Activated CD4-positive, alpha-beta T cell treated with anti-CD3 and anti-CD28 coated beads, Interleukin-2, amount 50 U/mL, for 24 hours (primary cell): ENCODE measurements around the gene KMT2B.

Experiments used
- DNase-seq, 2 donors: peaks; one replicate each; pipeline ENCODE4 v3.0.0-alpha.2; 2020; ENCODE audit warnings: low read depth in 1 of 2, low spot score in 1 of 2

The KMT2B gene

GRCh38 chr19:35741203-35741515, 23.4 kb downstream of the KMT2B start:
- no peak for DNase-seq

DNA sequence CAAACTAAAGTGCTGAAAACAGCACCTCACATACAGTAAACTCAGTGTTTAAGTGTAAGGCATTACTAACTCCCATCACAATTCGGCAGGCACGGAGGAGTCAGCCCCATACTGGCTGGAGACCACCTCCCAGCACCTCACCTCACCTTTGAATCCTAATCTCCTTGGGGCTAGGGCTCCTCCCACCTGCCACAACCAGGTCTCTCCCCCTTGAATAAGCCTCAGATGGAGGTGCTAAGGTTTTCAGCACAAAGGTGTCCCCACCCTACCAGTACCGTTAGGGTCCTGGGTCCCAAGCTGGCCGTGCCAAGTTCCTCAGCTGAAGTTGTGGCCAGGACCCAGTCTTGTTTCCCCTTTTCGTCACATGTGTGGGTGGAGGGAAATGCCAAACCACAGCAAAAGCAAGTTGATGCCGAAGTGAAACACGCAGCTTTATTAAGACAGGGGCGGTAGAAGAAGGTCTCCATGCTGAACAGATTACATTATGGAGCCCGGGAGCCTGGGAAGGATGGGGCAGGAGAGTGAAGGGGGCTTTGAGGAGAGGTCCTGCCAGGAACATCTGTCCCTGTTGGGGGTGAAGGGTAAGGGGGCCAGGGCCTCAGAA, 24.4 kb downstream of the KMT2B start, which contains the start of gene IGFLR1:
IGFLR1 (minus strand) TSS at position 332 of the 604 bp plus-strand sequence. CDS start 1,272 bp downstream, outside the sequence.
- DNase-seq: peak in 1 of 2 donors; percentile 85

DNA sequence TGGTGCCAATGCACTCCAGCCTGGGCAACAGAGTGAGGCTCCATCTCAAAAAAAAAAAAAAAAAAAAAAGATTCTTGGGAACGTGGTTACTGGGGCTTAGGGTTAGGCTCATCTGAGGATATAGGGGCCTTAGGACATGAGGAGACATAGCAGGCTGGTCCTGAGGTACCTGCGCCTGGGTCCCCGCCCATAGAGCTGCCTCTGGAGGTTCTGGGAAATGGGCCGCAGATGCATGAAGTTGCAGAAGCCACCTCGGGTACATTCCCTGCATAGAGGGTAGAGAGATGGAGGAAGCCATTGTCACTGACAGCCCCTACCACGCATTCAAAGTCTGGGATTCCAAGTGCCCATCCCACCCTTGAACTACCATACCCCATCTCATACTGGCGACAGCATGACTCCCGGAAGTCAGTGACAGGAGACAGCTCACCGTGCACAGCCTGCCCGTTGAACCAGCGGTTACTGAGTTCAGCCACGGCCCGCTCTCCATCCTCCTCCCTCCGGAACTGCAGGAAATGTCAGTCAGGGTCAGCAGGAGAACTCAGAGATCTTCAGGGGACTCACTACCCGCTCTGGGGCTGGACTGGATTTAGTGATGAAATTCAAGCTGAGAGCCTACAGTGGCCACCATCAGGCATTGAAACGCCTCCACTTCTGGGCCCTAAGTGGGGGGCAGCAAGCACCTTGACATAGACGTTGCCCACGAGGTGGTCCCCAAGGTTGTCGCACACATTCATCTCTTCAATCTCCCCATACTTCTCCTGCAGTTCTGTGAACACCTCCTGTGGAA, 26.0 kb downstream of the KMT2B start:
- DNase-seq: no peak

DNA sequence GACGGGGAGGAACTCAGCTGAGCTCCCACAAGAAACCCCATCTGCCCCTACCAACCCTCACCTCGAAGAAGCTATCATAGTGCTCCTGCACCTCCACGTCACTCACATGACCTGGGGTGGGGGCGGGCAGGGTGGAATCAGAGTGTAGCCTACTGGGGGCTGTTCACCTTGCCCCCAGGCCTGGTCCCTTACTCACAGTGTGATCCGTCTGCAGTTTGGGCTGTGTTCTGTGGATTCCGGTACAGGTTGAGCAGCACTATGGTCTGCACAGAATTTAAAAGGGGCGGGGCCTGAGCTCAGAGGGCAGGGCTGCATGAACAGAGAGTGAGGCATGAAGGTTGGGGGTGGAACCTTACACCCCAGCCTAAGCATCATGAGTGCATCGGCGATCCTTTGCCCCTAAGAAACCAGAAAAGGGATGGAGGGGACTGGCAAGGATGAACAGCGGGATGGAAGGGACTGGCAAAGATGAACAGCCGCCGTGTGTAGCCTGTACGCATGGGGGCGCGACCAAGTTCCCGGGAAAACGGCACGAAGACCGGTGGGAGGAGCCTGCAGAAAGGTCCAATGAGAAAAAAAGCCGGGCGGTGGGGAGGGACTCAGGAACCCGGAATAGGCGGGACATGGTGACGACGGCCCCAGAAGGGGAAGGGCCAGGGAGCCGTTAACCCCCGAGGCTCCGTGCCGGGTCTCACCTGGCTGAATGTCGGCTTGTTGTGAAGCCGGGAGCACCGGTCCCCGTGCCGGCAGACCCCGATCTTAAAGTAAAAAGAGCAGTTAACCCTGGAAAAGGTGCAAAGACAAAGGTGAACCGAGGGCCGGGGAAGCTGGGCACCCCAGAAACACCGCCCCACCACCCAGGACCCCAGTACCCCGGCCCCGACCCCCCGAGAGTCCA, 26.9 kb downstream of the KMT2B start:
- peak; percentile 81 to 94 for DNase-seq

DNA sequence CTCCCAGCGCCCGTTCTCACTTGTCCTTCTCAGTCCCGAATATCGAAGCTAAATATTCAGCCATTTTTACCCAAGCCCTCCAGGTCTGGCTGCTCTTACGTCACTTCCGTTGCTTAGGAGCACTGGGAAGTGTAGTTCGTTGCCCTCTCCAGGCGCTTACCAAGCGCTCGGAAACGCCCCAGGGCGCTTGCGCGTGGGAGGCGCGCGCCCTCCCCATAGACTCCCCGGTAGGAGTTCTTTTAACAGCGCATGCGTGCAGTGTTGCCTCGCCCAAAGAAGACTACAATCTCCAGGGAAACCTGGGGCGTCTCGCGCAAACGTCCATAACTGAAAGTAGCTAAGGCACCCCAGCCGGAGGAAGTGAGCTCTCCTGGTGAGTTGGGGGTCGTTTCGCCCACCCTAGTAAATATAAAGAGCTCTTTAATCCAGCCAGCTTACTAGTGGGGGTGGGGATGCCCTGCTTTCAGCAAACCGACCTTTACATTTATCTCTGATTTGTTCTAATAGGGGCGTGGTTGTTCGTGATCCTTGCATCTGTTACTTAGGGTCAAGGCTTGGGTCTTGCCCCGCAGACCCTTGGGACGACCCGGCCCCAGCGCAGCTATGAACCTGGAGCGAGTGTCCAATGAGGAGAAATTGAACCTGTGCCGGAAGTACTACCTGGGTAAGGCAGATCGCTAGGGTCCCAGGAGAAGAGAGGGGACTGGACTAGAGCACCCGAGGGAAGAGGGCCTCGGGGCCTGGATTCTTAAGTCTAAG, 27.7 kb downstream of the KMT2B start, which contains the start of the genes PSENEN and U2AF1L4:
PSENEN (plus strand) TSS at position 324 of the 759 bp plus-strand sequence; CDS start at position 604, 280 bp downstream.
U2AF1L4 (minus strand) TSS at position 91 of the 759 bp plus-strand sequence; CDS start at position 64, 27 bp downstream.
- peak; percentile 85 to 95 for DNase-seq

GRCh38 chr19:35746087-35746462, 28.3 kb downstream of the KMT2B start:
- no peak for DNase-seq

GRCh38 chr19:35746531-35746930, 28.7 kb downstream of the KMT2B start:
- no peak for DNase-seq

GRCh38 chr19:35748106-35749020, 30.6 kb downstream of the KMT2B start, which contains the start of gene LIN37:
Gene LIN37 (plus strand): TSS chr19:35748576. CDS start chr19:35748725, 149 bp downstream.
- DNase-seq: peak; percentile 90 to 99

DNA sequence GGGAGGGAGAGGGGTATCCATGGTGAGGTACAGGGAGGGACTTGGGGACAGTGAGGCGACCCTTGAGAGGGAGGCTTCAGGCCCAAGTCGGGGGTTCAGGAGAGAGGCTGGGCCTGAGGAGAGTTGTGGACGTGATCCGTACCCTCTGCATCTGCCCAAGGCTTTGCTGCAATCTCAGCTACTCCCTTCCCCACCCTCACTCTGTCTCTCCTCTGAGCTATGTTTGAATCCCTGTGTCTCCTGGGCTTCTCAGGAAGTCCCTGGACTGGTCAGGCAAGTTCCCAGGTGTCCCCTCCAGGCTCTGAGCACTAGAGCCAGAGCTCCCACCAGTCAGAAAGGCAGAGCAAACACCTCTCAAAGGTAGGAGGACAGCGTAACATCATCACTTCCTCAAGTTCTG, 32.4 kb downstream of the KMT2B start:
- no peak for DNase-seq

DNA sequence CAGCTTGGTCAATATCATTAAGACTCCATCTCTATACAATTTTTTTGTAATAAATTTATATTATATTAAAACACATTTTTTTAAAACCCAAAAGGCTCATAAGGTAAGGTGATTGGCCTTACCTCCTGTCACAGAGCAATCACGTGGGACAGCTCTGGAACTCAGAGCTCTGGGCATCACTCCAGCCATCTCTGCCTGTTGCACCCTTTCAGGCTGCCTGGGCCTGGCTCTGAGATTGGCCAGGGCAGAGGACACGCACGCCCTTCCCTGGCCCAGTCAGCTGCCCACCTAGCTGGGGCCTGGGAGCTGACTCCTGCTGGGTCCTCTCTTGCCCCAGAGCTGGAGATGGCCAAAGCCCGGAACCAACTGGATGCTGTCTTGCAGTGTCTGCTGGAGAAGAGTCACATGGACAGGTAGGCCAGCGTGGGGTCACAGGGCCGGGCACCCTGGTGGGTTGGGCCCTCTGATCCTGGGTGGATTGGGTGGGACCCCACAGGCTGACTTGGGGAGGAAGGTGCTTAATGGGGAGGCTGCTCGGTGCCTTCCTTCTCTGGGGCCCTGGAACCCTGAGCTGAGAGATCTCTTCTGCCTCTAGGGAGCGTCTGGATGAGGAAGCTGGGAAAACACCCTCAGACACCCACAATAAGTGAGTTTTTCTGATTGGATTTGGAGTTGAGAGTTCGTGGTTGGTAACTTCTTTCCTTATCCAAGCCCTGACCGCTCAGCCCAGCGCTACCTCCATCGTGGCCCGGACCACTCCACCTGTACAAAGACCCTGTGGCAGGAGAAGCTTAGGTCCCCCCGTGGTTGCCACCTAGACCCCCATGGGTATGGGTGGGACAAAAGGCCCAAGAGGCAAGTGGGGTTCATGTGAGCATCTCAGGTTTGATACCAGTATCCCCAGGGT, 34.3 kb downstream of the KMT2B start:
- DNase-seq: no peak

DNA sequence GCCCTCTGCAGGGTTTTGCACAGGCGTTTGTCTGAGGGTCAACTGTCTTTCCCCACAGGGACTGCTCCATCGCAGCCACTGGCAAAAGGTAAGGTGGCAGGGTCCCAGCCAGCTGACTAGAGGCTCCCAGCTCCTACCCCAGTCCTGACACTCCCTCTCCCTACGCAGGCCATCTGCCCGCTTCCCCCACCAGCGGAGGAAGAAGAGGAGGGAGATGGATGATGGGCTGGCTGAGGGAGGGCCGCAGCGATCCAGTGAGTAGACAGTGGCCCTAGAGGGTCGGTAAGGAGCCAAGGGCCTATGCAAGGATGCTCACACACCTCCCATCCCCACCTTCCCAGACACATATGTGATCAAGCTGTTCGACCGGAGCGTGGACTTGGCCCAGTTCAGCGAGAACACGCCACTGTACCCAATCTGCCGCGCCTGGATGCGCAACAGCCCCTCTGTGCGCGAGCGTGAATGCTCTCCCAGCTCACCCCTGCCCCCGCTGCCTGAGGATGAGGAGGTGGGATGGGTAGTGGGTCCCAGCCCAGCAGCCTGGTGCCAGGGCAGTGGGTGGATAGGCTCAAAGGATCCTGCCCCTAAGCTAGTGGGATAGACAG, 35.0 kb downstream of the KMT2B start:
- DNase-seq: no peak

DNA sequence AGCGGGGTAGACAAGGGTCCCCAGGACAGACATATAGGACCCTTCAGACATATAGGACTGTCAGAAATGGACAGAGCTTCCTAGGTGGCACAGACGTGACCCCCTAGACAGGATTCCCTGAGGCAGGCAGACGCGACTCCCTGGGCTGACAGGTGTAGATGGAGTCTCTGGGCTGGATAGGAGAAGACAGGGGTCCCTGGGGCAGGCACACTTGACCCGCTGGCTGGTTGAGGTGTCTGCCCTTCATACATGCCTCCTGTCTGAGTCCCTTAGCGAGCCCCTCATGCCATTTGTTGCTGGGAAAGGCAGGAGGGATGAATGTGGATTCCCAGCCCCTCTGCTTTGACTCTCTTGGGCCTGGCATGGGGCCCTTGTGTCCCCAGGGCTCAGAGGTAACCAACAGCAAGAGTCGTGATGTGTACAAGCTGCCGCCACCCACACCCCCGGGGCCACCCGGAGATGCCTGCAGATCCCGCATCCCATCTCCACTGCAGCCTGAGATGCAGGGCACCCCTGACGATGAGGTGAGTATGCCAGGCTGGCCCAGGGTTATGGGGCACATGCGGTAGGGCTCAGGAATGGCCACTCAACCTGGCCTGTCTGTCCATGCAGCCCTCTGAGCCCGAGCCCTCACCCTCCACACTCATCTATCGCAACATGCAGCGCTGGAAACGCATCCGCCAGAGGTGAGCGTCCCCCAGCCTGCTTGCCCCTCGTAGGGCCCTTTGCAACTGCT, 36.0 kb downstream of the KMT2B start:
- DNase-seq: no peak

- no peak for DNase-seq
These were observed 36.7 kb downstream of the KMT2B start for GRCh38 chr19:35754370-35755130.

DNA sequence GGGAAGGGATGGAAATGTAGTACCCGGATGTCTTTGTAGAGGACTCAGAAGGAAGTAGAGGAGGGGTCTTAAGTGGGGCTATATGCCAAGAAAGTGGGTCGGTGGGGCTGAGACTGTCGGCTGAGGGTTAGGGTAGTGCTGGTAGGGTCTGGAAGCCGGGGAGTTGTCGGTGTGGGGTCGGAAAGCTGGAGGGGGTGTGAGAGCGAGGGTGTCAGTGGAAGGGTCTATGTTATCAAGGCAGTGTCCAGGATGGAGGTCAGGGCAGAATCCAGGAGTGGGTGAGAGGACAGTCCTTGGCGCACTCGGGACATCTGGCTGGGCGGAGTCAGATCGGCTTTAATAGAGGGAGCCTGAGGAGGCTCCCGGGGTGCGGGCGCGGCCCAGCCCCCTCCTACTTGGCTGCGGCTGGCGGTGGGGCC, 37.3 kb downstream of the KMT2B start:
- DNase-seq: no peak

- peak in 1 of 2 donors; percentile 31 for DNase-seq
These were observed 38.0 kb downstream of the KMT2B start for GRCh38 chr19:35755550-35756376.
